DOHH2 (cell line): ENCODE results near the gene TNFAIP2.

Experiments
- H3F3A ChIP-seq: fragments of 200-600 bp; sonication (generic), shearing (Covaris generic); 2 replicates; pipeline ENCODE4 v1.6.0; 2016; ENCODE audit warnings: antibody characterized with exemption, mild to moderate bottlenecking; ENCODE audit not compliant: control insufficient read depth, insufficient read depth
- H3K27ac ChIP-seq: fragments of 200-600 bp; sonication (generic); 2 replicates; pipeline ENCODE4 v1.5.1; 2014; ENCODE audit warnings: low read depth, mild to moderate bottlenecking, low read length, moderate library complexity
- H3K27me3 ChIP-seq: fragments of 200-600 bp; sonication (generic); 2 replicates; pipeline ENCODE4 v1.6.1; 2014; ENCODE audit warnings: mild to moderate bottlenecking, low read length, mixed read lengths; ENCODE audit not compliant: control insufficient read depth
- H3K36me3 ChIP-seq: fragments of 200-600 bp; sonication (generic); 2 replicates; pipeline ENCODE4 v1.6.1; 2014; ENCODE audit warnings: mild to moderate bottlenecking, low read length, moderate library complexity, mixed read lengths; ENCODE audit not compliant: control insufficient read depth
- H3K4me1 ChIP-seq: fragments of 200-600 bp; sonication (generic); 2 replicates; pipeline ENCODE4 v1.6.1; 2014; ENCODE audit warnings: mild to moderate bottlenecking, low read length, mixed read lengths; ENCODE audit not compliant: control insufficient read depth
- H3K4me2 ChIP-seq: fragments of 200-600 bp; sonication (generic); 2 replicates; pipeline ENCODE4 v1.6.0; 2014; ENCODE audit warnings: mild to moderate bottlenecking, low read length, moderate library complexity
- H3K4me3 ChIP-seq: fragments of 200-600 bp; sonication (generic); 2 replicates; pipeline ENCODE4 v1.5.1; 2014; ENCODE audit warnings: mild to moderate bottlenecking, low read length, mixed read lengths
- H3K79me2 ChIP-seq: fragments of 200-600 bp; sonication (generic); 2 replicates; pipeline ENCODE4 v1.6.1; 2014; ENCODE audit warnings: mild to moderate bottlenecking, low read length, mixed read lengths; ENCODE audit not compliant: control insufficient read depth
- H3K9me2 ChIP-seq: fragments of 200-600 bp; sonication (generic); replicated peaks from 2 replicates; pipeline ENCODE4 v1.6.1; 2014; ENCODE audit warnings: mild to moderate bottlenecking, low read length, mixed read lengths; ENCODE audit not compliant: control insufficient read depth
- H3K9me3 ChIP-seq: fragments of 200-600 bp; sonication (generic); 2 replicates; pipeline ENCODE4 v1.6.1; 2014; ENCODE audit warnings: antibody characterized with exemption, low read length, mixed read lengths; ENCODE audit not compliant: control insufficient read depth, insufficient read depth
- H4K20me1 ChIP-seq: fragments of 200-600 bp; sonication (generic); 2 replicates; pipeline ENCODE4 v1.6.0; 2014; ENCODE audit warnings: low read depth, mild to moderate bottlenecking, antibody characterized with exemption, low read length, moderate library complexity; ENCODE audit not compliant: control insufficient read depth, insufficient read depth
- EZH2phosphoT487 ChIP-seq: fragments of 200-600 bp; sonication (generic); IDR thresholded peaks from 2 replicates; pipeline ENCODE4 v1.6.1; 2017; ENCODE audit warnings: borderline replicate concordance, mild to moderate bottlenecking, antibody characterized with exemption, low read length, moderate library complexity, mixed read lengths
- TF ChIP-seq, protein P1 (sequence below): fragments of 200-600 bp; sonication (generic); IDR thresholded peaks from one replicate; pipeline ENCODE4 v1.5.1; 2014; ENCODE audit warnings: antibody characterized with exemption, mild to moderate bottlenecking, low read depth, low read length; ENCODE audit not compliant: poor library complexity, severe bottlenecking

TNFAIP2 gene

DNA sequence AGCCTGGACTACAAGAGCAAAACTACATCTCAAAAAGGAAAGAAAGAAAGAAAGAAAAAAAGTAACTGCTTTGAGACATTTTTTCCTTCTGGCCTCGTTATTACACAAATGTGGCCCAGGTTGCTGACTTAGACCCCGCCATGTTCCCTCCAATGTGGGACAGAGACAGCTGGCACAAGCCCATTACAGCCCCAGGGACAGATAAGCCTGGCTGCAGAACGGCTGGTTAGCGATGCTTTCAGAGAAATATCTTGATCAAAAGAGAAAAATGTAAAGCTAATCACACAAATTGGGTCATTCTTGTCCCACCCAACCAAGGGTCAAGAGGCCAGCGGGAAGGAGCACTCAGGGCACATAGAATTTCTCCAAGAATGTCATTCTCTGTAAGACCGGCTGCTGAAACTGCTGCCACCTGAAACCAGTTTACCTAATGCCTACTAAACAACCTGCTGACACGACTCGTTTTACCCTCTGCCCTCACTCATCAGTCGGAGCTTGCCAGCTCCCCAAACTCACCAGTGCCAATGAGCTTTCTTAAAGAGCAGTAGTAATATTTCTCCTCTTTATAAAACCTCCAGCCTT lies 63.1 kb downstream of the TNFAIP2 start:
- no peak overlapping the region for H3K27ac ChIP-seq

More for the DNA sequence above, 63.1 kb downstream of the TNFAIP2 start:
- Histone ChIP-seq H3K79me2 (no peaks in the 10 kb centered on the region), H3K36me3 (no peaks in the 10 kb centered on the region), H3K9me2 (no peaks in the 10 kb centered on the region), H3K4me2 (no peak overlapping the region), H3K4me1 (no peaks in the 10 kb centered on the region), H3K9me3 (no peaks in the 10 kb centered on the region), H3K4me3 (no peak overlapping the region), H3K27me3 (peaks cover 6% of the 10 kb centered on the region), H3F3A (no peaks in the 10 kb centered on the region), H4K20me1 (no peaks in the 10 kb centered on the region)
- TF ChIP-seq, protein P1, sequence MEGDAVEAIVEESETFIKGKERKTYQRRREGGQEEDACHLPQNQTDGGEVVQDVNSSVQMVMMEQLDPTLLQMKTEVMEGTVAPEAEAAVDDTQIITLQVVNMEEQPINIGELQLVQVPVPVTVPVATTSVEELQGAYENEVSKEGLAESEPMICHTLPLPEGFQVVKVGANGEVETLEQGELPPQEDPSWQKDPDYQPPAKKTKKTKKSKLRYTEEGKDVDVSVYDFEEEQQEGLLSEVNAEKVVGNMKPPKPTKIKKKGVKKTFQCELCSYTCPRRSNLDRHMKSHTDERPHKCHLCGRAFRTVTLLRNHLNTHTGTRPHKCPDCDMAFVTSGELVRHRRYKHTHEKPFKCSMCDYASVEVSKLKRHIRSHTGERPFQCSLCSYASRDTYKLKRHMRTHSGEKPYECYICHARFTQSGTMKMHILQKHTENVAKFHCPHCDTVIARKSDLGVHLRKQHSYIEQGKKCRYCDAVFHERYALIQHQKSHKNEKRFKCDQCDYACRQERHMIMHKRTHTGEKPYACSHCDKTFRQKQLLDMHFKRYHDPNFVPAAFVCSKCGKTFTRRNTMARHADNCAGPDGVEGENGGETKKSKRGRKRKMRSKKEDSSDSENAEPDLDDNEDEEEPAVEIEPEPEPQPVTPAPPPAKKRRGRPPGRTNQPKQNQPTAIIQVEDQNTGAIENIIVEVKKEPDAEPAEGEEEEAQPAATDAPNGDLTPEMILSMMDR: no peak
- no peak for TF ChIP-seq EZH2phosphoT487
